A204.1 (cell line): ENCODE results near the gene INTS6.

ENCODE experiments used
- FAIRE-seq: peaks from 2 replicates; lab custom pipeline; 2012; peaks lifted over from hg19 to GRCh38; lab: Jason Lieb, UNC

INTS6 gene

DNA sequence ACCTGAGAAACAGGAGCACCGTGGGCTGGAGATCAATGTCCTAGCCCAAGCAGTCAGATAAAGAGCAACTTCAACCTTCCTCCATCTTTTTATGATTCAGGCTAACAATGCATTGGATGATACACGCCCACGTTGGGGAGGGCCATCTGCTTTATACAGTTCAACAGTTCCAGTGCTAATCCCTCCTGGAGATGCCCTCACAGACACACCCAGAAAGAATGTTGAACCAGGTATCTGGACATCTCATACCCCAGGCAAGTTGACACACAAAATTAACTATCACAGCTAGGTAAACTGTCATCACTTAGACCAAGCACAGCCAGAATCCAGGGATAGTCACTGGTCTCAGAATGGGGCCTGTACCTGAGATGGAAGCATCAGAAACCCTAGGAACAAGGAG lies 134.0 kb downstream of the INTS6 start:
- FAIRE-seq, result no peak

DNA sequence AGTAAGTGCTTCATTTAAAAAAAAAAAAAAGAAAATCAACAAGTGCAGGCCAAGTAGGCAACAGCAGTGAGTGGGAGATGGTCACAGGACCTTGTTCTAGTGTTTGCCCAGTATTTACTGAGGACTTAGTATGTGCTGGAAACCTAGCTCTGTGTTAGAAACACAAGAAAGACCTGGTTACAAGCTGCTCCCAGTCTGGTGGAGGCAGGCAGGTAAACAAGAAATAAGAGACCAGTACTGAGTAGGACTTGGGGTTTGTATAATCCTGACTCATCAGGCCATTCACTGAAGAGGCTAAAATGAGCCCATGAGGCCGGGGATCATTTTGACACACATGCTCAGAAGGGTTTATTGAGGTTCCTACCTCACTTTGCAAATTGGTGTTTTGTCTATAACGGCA lies 134.8 kb downstream of the INTS6 start:
- no peak for FAIRE-seq

DNA sequence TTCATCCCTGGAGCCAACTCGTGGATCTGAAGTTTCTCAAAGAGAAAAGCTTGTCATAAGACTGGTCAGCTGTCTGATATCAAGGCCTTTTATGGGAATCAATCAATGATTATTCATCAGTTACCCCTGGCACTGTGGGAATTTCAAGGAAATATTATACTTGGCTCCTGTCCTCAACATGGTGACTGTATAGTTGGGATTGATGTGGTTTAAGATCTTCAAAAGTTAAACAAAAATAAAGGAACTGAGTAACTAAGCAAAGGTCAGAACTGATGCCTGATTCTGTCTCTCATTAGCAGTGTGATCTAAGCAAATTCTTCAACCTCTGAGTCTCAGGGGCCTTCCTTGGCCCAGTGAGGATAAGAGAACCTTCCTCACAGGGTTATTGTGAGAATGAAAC lies 135.6 kb downstream of the INTS6 start:
- FAIRE-seq, result no peak

DNA sequence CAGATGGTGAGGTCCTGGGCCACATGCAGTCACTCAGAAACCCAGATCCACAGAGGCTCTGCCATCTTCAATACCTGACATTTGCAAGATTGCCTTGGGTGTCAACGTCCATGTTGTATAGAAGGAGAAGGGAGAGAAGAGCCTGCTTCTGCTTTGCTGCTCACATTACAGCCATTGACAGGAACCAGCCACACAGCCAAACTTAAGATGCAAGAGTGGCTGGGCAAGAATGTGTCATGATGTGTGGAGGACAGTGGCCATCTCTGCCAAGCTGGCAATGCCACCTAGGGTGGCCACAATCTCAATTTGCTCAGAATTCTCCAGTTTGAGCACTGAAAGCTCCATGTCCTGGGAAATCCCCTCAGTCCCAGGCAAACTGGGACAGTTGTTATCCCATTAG lies 139.2 kb downstream of the INTS6 start:
- FAIRE-seq, result no peak

DNA sequence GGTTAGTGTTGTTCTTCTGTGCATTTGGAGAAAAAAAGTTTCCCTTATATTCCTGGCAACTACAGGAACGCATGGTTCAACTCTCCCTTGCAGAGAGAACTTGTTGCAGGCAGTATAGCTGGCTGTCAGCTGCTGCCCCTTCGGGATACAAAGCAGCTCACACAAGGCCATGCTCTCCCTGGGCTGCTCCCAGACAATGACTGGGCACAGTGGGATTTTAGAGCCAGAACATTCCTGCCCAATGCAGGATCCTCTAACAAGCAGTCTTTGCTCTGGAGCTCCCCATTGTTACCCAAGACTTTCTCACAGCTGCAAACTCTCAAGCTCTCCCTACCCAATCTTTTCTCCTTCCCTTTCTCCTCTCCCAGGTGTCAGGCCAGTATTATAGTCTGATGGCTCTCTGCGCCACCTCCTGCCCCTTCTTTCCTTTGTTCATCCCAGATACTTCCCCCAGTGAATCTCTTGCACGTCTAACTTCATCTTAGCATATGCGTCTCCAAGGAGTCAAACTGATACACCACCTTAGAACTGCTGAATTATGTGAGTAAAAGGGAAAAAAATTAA lies 140.8 kb downstream of the INTS6 start:
- FAIRE-seq, result no peak
